Neural progenitor cell (in vitro differentiated cells): ENCODE results near the gene MED14. TPM values are rescaled to one million over a fixed set of nuclear protein-coding genes. Genes with fewer than 3 reads are reported as not detected.

Experiments used
- DNase-seq: peaks from one replicate; pipeline ENCODE4 v3.0.0-alpha.2; 2016; ENCODE audit warnings: low spot score
- H2AFZ ChIP-seq: fragments of 200-600 bp; sonication (generic); replicated peaks from 2 replicates; pipeline ENCODE4 v1.6.1; 2016; ENCODE audit warnings: antibody characterized with exemption
- H3F3A ChIP-seq: fragments of 200-600 bp; sonication (generic); 2 replicates; pipeline ENCODE4 v1.6.1; 2016; ENCODE audit warnings: antibody characterized with exemption, low read depth
- H3K27ac ChIP-seq: fragments of 200-600 bp; sonication (generic); 2 replicates; pipeline ENCODE4 v1.5.1; 2016; ENCODE audit warnings: mild to moderate bottlenecking
- H3K27me3 ChIP-seq: fragments of 200-600 bp; sonication (generic); 2 replicates; pipeline ENCODE4 v1.6.1; 2016; ENCODE audit warnings: mild to moderate bottlenecking, moderate library complexity
- H3K36me3 ChIP-seq: fragments of 200-600 bp; sonication (generic); 2 replicates; pipeline ENCODE4 v1.5.1; 2016
- H3K4me1 ChIP-seq: fragments of 200-600 bp; sonication (generic); 2 replicates; pipeline ENCODE4 v1.6.1; 2016; ENCODE audit warnings: mixed run types
- H3K4me2 ChIP-seq: fragments of 200-600 bp; sonication (generic); 2 replicates; pipeline ENCODE4 v1.6.1; 2016
- H3K4me3 ChIP-seq: fragments of 200-600 bp; sonication (generic); 2 replicates; pipeline ENCODE4 v1.5.1; 2016
- H3K79me2 ChIP-seq: fragments of 200-600 bp; sonication (generic); 2 replicates; pipeline ENCODE4 v1.6.1; 2016; ENCODE audit warnings: low read depth
- H3K9ac ChIP-seq: fragments of 200-600 bp; sonication (generic); 2 replicates; pipeline ENCODE4 v1.6.1; 2016
- H3K9me3 ChIP-seq: fragments of 200-600 bp; sonication (generic); 2 replicates; pipeline ENCODE4 v1.5.1; 2016; ENCODE audit warnings: low read depth
- H4K20me1 ChIP-seq: fragments of 200-600 bp; sonication (generic); 2 replicates; pipeline ENCODE4 v1.6.1; 2016; ENCODE audit warnings: low read depth
- H3K27ac Mint-ChIP-seq: 3 replicates; pipeline ENCODE4 v1.8.0; 2021; ENCODE audit warnings: mixed read lengths
- H3K27me3 Mint-ChIP-seq: 2 replicates; pipeline ENCODE4 v1.8.0; 2022; ENCODE audit warnings: low read depth, mild to moderate bottlenecking, inconsistent platforms, moderate library complexity, mixed read lengths; ENCODE audit not compliant: insufficient read depth
- H3K36me3 Mint-ChIP-seq: 3 replicates; pipeline ENCODE4 v1.8.0; 2021; ENCODE audit warnings: mixed read lengths
- H3K4me1 Mint-ChIP-seq: 3 replicates; pipeline ENCODE4 v1.8.0; 2021; ENCODE audit warnings: mixed read lengths
- H3K4me3 Mint-ChIP-seq: 3 replicates; pipeline ENCODE4 v1.8.0; 2021; ENCODE audit warnings: mild to moderate bottlenecking, moderate library complexity, mixed read lengths
- H3K9me3 Mint-ChIP-seq: 3 replicates; pipeline ENCODE4 v1.8.0; 2020; ENCODE audit warnings: mixed read lengths
- EZH2 ChIP-seq: fragments of 200-600 bp; sonication (generic); IDR thresholded peaks from 2 replicates; pipeline ENCODE4 v1.6.1; 2017; ENCODE audit warnings: antibody characterized with exemption, mild to moderate bottlenecking, moderate library complexity
- EZH2phosphoT487 ChIP-seq: fragments of 200-600 bp; sonication (generic); IDR thresholded peaks from 2 replicates; pipeline ENCODE4 v1.6.1; 2017; ENCODE audit warnings: antibody characterized with exemption
- total RNA-seq: library from RNA; depleted of rRNA; stranded (reverse); fragments of >200 nt; gene quantifications from 2 replicates; pipeline ENCODE4 v1.2.3, GENCODE V29; 2015; ENCODE audit warnings: low replicate concordance
- TF ChIP-seq, protein P1 (sequence below): fragments of 200-600 bp; sonication (generic); IDR thresholded peaks from 2 replicates; pipeline ENCODE4 v1.5.1; 2017; ENCODE audit warnings: antibody characterized with exemption, mild to moderate bottlenecking

The MED14 gene
- total RNA-seq, 1 donor from 2014 or later = 56.4 TPM

GRCh38 chrX:40705658-40706312, 29.6 kb downstream of the MED14 start:
- Histone ChIP-seq H3K36me3 (peaks cover 11% of the 10 kb centered on the region), H2AFZ (no peak overlapping the region), H4K20me1 (no peaks in the 10 kb centered on the region), H3K9ac (no peak overlapping the region), H3K27ac (no peak overlapping the region), H3K4me1 (no peaks in the 10 kb centered on the region), H3K27me3 (no peaks in the 10 kb centered on the region), H3K79me2 (no peaks in the 10 kb centered on the region), H3K4me2 (no peak overlapping the region), H3F3A (no peaks in the 10 kb centered on the region), H3K9me3 (no peaks in the 10 kb centered on the region), H3K4me3 (no peak overlapping the region)
- no peak for DNase-seq
- H3K4me3 Mint-ChIP-seq = no peak overlapping the region
- peaks cover under 1% of the 10 kb centered on the region for H3K36me3 Mint-ChIP-seq
- no peaks in the 10 kb centered on the region for H3K9me3 Mint-ChIP-seq
- H3K4me1 Mint-ChIP-seq = no peaks in the 10 kb centered on the region
- TF ChIP-seq, protein P1, sequence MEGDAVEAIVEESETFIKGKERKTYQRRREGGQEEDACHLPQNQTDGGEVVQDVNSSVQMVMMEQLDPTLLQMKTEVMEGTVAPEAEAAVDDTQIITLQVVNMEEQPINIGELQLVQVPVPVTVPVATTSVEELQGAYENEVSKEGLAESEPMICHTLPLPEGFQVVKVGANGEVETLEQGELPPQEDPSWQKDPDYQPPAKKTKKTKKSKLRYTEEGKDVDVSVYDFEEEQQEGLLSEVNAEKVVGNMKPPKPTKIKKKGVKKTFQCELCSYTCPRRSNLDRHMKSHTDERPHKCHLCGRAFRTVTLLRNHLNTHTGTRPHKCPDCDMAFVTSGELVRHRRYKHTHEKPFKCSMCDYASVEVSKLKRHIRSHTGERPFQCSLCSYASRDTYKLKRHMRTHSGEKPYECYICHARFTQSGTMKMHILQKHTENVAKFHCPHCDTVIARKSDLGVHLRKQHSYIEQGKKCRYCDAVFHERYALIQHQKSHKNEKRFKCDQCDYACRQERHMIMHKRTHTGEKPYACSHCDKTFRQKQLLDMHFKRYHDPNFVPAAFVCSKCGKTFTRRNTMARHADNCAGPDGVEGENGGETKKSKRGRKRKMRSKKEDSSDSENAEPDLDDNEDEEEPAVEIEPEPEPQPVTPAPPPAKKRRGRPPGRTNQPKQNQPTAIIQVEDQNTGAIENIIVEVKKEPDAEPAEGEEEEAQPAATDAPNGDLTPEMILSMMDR = no peak
- no peak for TF ChIP-seq EZH2phosphoT487
- no peak for TF ChIP-seq EZH2
- H3K27me3 Mint-ChIP-seq = no peaks in the 10 kb centered on the region
- H3K27ac Mint-ChIP-seq = no peak overlapping the region

GRCh38 chrX:40700640-40701342, 34.6 kb downstream of the MED14 start:
- no peaks in the 10 kb centered on the region for H3K4me1 Mint-ChIP-seq
- Histone ChIP-seq H3F3A (no peaks in the 10 kb centered on the region), H3K27ac (no peak overlapping the region), H3K9me3 (peaks cover 8% of the 10 kb centered on the region), H3K79me2 (no peaks in the 10 kb centered on the region), H3K27me3 (no peaks in the 10 kb centered on the region), H3K4me3 (no peak overlapping the region), H2AFZ (no peak overlapping the region), H3K4me1 (no peaks in the 10 kb centered on the region), H3K36me3 (peaks cover 21% of the 10 kb centered on the region), H3K9ac (no peak overlapping the region), H4K20me1 (no peaks in the 10 kb centered on the region), H3K4me2 (no peak overlapping the region)
- H3K9me3 Mint-ChIP-seq = no peaks in the 10 kb centered on the region
- TF ChIP-seq, protein P1 = no peak
- TF ChIP-seq EZH2 = no peak
- no peak for TF ChIP-seq EZH2phosphoT487
- H3K27me3 Mint-ChIP-seq = no peaks in the 10 kb centered on the region
- H3K27ac Mint-ChIP-seq = no peak overlapping the region
- peaks cover 16% of the 10 kb centered on the region for H3K36me3 Mint-ChIP-seq
- DNase-seq = no peak
- no peak overlapping the region for H3K4me3 Mint-ChIP-seq

DNA sequence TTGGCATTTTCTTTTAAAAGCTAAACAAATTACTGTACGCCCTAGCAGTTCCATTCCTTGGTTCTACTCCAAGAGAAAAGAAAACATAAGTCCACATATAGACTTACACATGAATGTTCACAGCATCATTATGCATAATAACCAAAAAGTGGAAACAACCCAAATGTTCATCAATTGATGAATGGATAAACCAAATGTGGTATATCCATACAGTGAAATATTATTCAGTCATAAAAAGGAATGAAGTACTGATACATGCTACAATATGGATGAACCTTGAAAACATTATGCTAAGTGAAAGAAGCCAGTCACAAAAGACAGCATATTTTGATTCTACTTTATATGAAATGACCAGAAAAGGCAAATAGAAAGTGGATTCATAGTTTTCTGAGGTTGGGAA, 36.5 kb downstream of the MED14 start:
- Histone ChIP-seq H3K36me3 (peaks cover 21% of the 10 kb centered on the region), H3K27me3 (no peaks in the 10 kb centered on the region), H2AFZ (no peak overlapping the region), H3K27ac (no peak overlapping the region), H3F3A (no peaks in the 10 kb centered on the region), H3K4me3 (no peak overlapping the region), H3K79me2 (no peaks in the 10 kb centered on the region), H3K4me1 (no peaks in the 10 kb centered on the region), H3K4me2 (no peak overlapping the region), H4K20me1 (no peaks in the 10 kb centered on the region), H3K9me3 (peaks cover 8% of the 10 kb centered on the region), H3K9ac (no peak overlapping the region)
- peaks cover 22% of the 10 kb centered on the region for H3K36me3 Mint-ChIP-seq
- no peaks in the 10 kb centered on the region for H3K9me3 Mint-ChIP-seq
- no peak overlapping the region for H3K4me3 Mint-ChIP-seq
- no peaks in the 10 kb centered on the region for H3K4me1 Mint-ChIP-seq
- no peak for DNase-seq
- TF ChIP-seq EZH2phosphoT487 (no peak), EZH2 (no peak)
- TF ChIP-seq, protein P1 = no peak
- no peak overlapping the region for H3K27ac Mint-ChIP-seq
- H3K27me3 Mint-ChIP-seq = no peaks in the 10 kb centered on the region
